ENCODE results near the gene TBX6.

TBX6 gene

DNA sequence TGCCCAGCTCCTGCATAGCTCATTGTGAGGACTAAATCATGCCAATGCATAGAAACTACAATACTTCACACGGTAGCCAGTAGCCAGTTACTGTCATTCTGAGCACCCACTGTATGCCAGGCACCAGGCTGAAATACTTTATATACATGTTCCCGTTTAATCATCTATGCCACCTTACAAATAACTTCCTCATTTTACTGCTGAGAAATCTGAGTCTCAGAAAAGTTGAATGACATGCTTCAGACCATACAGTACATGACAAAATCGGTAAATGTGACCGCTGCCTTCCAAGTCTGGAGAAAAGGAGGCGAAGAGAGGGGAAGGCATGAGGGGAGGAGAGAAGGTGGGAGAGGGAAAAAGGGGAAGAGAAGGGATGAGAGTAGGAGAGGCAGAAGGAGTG is 51.5 kb downstream of the TBX6 start:
- no peaks in the 10 kb centered on the region for H3K36me3 ChIP-seq (ENCODE audit: control insufficient read depth in 5 of 5, insufficient read depth in 5 of 5, low read length in 5 of 5)
- H3K27me3 ChIP-seq (ENCODE audit: control insufficient read depth in 5 of 5, insufficient read depth in 4 of 5, low read length in 5 of 5) = peaks cover 0 to 4% (median 1%) of the 10 kb centered on the region in 5 donors
- no peak overlapping the region for H3K4me3 ChIP-seq (ENCODE audit: low read depth in 1 of 5, low read length in 5 of 5)
- no peak overlapping the region for H3K27ac ChIP-seq (ENCODE audit: low read depth, low read length)
- no peaks in the 10 kb centered on the region for H3K9me3 ChIP-seq (ENCODE audit: control insufficient read depth in 5 of 5, low read length in 5 of 5)
- no peak overlapping the region for H3K9ac ChIP-seq (ENCODE audit: low read length in 5 of 5)
- no peaks in the 10 kb centered on the region for H3K4me1 ChIP-seq (ENCODE audit: control insufficient read depth in 5 of 5, insufficient read depth in 5 of 5, low read length in 5 of 5)
